ENCODE measurements around the gene PPM1M. TPM values are rescaled to one million over a fixed set of nuclear protein-coding genes. Genes with fewer than 3 reads are reported as not detected.
"Not testable (repeated sequence)": the region's sequence is repeated elsewhere in the genome, so short reads cannot be mapped to it uniquely, and the experiment has no call there.

The PPM1M gene
- total RNA-seq, 2 donors from 2014 or later: 45.7 to 47.7 TPM

GRCh38 chr3:52274781-52275180 is 29.2 kb downstream of the PPM1M start:
- H3K9me3 Mint-ChIP-seq; ATAC-seq; DNase-seq (ENCODE audit: low spot score); H3K27me3 Mint-ChIP-seq: not testable (repeated sequence)
- peak overlapping the region; percentile 88 to 92 for H3K27ac Mint-ChIP-seq
- H3K4me1 Mint-ChIP-seq (ENCODE audit: low read depth in 2 of 2): peaks cover 62 to 70% of the 10 kb centered on the region in 2 donors
- H3K4me3 Mint-ChIP-seq: peak overlapping the region; percentile 95
- H3K36me3 Mint-ChIP-seq: peaks cover 26% of the 10 kb centered on the region

GRCh38 chr3:52277071-52277964 is 31.8 kb downstream of the PPM1M start:
- H3K9me3 Mint-ChIP-seq: no peaks in the 10 kb centered on the region

DNA sequence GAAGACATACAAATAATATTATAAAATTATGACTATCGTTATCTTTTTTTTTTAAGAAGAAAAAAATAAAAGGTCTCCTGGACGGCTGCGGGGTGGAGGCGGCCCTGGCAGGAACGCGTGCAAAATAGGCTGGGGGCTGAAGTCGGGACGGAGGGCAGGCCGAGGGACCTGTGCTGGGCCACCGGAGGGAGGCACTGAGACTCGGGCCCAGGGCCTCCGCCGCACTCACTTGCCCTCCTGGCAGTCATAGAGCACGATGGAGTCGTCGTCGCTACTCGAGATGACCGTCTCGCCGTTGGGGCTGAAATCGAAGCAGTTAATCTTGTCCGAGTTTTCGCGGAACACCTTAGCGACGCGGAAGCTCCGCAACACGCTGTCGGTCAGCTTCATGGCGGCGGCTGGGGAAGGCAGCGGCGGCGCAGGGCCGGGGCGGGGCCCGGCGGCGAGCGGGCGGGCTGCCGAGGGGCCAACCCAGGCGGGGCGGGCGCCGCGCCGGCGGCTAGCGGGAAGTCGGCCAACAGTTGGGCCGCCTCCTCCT is 32.5 kb downstream of the PPM1M start:
- Mint-ChIP-seq H3K4me1 (ENCODE audit: low read depth in 2 of 2) (peaks cover 48 to 61% of the 10 kb centered on the region in 2 donors), H3K4me3 (peak overlapping the region; percentile 95), H3K27ac (peak overlapping the region; percentile 88 to 92), H3K27me3 (no peaks in the 10 kb centered on the region), H3K36me3 (peaks cover 22% of the 10 kb centered on the region), H3K9me3 (no peaks in the 10 kb centered on the region)
- ATAC-seq (peak; percentile 83 to 89), DNase-seq (ENCODE audit: low spot score) (peak; percentile 82)

More at GRCh38 chr3:52277071-52277964, 31.8 kb downstream of the PPM1M start:
- H3K27me3 Mint-ChIP-seq: no peaks in the 10 kb centered on the region
- peaks cover 26% of the 10 kb centered on the region for H3K36me3 Mint-ChIP-seq
- H3K27ac Mint-ChIP-seq: peak overlapping the region; percentile 88 to 92
- peak; percentile 76 for DNase-seq (ENCODE audit: low spot score)
- H3K4me3 Mint-ChIP-seq: peak overlapping the region; percentile 95
- H3K4me1 Mint-ChIP-seq (ENCODE audit: low read depth in 2 of 2): peaks cover 52 to 67% of the 10 kb centered on the region in 2 donors
- peak; percentile 52 to 60 for ATAC-seq

- peaks cover 50 to 57% of the 10 kb centered on the region in 2 donors for H3K4me1 Mint-ChIP-seq (ENCODE audit: low read depth in 2 of 2)
- peak within 1 kb of the TSS; percentile 95 for H3K4me3 Mint-ChIP-seq
These were observed 33.0 kb downstream of the PPM1M start, which contains the start of gene WDR82 for GRCh38 chr3:52278510-52279069. TSS of gene WDR82 (minus strand) at chr3:52278649. CDS start at chr3:52278361, 288 bp downstream.

GRCh38 chr3:52279596-52279995 is 34.0 kb downstream of the PPM1M start:
- Mint-ChIP-seq H3K4me3 (peak overlapping the region; percentile 95), H3K9me3 (no peaks in the 10 kb centered on the region), H3K4me1 (ENCODE audit: low read depth in 2 of 2) (peaks cover 40 to 49% of the 10 kb centered on the region in 2 donors), H3K27ac (peak overlapping the region; percentile 88 to 92), H3K27me3 (no peaks in the 10 kb centered on the region), H3K36me3 (peaks cover 14% of the 10 kb centered on the region)
- DNase-seq (ENCODE audit: low spot score): no peak
- no peak for ATAC-seq

More at GRCh38 chr3:52278510-52279069, 33.0 kb downstream of the PPM1M start, which contains the start of gene WDR82:
- ATAC-seq: peak; percentile 93 to 96
- peaks cover 21% of the 10 kb centered on the region for H3K36me3 Mint-ChIP-seq
- DNase-seq (ENCODE audit: low spot score): peak; percentile 99
- peak within 1 kb of the TSS; percentile 88 to 92 for H3K27ac Mint-ChIP-seq
- no peaks in the 10 kb centered on the region for H3K9me3 Mint-ChIP-seq
- H3K27me3 Mint-ChIP-seq: no peaks in the 10 kb centered on the region

DNA sequence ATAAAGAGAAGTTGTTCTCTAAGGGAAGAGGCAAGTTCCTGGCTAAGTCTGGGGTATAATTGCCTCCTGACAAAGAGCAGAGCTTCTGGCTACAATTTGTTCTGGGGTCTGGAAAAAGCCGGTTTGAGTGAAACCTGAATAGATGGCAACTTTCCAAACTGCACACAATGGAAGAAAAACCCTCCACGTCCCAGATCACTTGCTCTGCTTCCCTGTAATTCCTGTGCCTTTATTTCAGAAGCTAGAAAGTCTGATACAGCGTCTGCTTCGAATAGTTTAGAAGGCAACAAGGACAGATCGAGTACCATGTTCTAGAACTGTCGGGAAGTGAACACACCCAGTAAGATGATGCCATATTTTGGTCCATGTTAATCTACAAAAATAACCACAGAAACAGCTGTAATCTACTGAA is 34.5 kb downstream of the PPM1M start:
- Mint-ChIP-seq H3K36me3 (peaks cover 14% of the 10 kb centered on the region), H3K9me3 (no peaks in the 10 kb centered on the region), H3K4me1 (ENCODE audit: low read depth in 2 of 2) (peaks cover 38 to 47% of the 10 kb centered on the region in 2 donors), H3K27ac (peak overlapping the region; percentile 88 to 92), H3K27me3 (no peaks in the 10 kb centered on the region), H3K4me3 (peak overlapping the region; percentile 95)
- ATAC-seq (no peak), DNase-seq (ENCODE audit: low spot score) (no peak)

- peak overlapping the region; percentile 82 to 91 for H3K27ac Mint-ChIP-seq
- DNase-seq (ENCODE audit: low spot score) (peak; percentile 72), ATAC-seq (peak in 1 of 2 donors; percentile 22)
- H3K36me3 Mint-ChIP-seq: peaks cover 11% of the 10 kb centered on the region
- H3K4me1 Mint-ChIP-seq (ENCODE audit: low read depth in 2 of 2): peaks cover 32 to 36% of the 10 kb centered on the region in 2 donors
- no peaks in the 10 kb centered on the region for H3K27me3 Mint-ChIP-seq
- H3K9me3 Mint-ChIP-seq: no peaks in the 10 kb centered on the region
- peak overlapping the region; percentile 62 for H3K4me3 Mint-ChIP-seq
These were observed 36.6 kb downstream of the PPM1M start for GRCh38 chr3:52281981-52282801.

DNA sequence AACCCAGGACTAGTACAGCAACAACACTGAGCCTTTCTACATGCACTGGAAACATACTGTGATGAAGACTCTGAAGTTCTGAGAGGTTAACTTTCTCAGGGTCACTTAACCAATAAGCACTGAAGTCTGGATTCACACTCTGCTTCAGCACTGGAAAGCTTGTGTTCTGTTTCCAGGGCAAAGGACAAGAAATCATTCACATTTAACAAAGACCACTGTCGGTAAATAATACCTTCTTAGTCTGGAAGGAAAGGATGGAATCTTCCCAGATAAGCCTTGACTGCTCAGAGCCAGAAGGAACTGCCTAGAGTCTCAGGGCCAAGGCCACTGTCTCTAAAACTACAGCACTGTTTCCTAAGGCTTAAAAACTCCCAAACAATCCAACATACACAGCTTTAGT is 37.7 kb downstream of the PPM1M start:
- H3K36me3 Mint-ChIP-seq: peaks cover 5% of the 10 kb centered on the region
- no peaks in the 10 kb centered on the region for H3K27me3 Mint-ChIP-seq
- H3K4me1 Mint-ChIP-seq (ENCODE audit: low read depth in 2 of 2): peaks cover 32% of the 10 kb centered on the region in 2 donors
- DNase-seq (ENCODE audit: low spot score): no peak
- no peak for ATAC-seq
- no peak overlapping the region for H3K4me3 Mint-ChIP-seq
- H3K27ac Mint-ChIP-seq: peak overlapping the region; percentile 82 to 91
- H3K9me3 Mint-ChIP-seq: no peaks in the 10 kb centered on the region

DNA sequence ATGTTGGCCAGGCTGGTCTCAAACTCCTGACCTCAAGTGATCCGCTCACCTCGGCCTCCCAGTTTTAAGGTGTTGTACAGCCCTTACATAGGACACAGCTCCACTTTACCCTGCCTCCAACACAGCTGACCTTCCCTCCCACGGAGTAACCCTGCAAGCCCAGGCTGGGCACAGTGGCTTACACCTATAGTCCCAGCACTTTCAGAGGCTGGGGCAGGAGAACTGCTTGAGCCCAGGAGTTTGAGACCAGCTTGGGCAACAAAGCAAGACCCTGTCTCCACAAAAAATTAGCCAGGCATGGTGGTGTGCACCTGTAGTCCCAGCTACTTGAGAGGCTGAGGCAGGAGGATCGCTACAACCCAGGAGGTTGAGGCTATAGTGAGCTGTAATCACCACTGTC is 38.5 kb downstream of the PPM1M start:
- not testable (repeated sequence) for H3K4me3 Mint-ChIP-seq; DNase-seq (ENCODE audit: low spot score); H3K27me3 Mint-ChIP-seq; H3K9me3 Mint-ChIP-seq; H3K36me3 Mint-ChIP-seq; ATAC-seq
- Mint-ChIP-seq H3K4me1 (ENCODE audit: low read depth in 2 of 2) (peaks cover 34 to 38% of the 10 kb centered on the region in 2 donors), H3K27ac (peak overlapping the region; percentile 82 to 91)

- DNase-seq (ENCODE audit: low spot score) (no peak), ATAC-seq (no peak)
- peak overlapping the region; percentile 99 to 100 for H3K27ac Mint-ChIP-seq
- H3K9me3 Mint-ChIP-seq: no peaks in the 10 kb centered on the region
- peaks cover 30 to 37% of the 10 kb centered on the region in 2 donors for H3K4me1 Mint-ChIP-seq (ENCODE audit: low read depth in 2 of 2)
- H3K4me3 Mint-ChIP-seq: peak overlapping the region; percentile 97
- no peaks in the 10 kb centered on the region for H3K27me3 Mint-ChIP-seq
- peaks cover 5% of the 10 kb centered on the region for H3K36me3 Mint-ChIP-seq
These were observed 41.2 kb downstream of the PPM1M start for GRCh38 chr3:52286777-52287110.

DNA sequence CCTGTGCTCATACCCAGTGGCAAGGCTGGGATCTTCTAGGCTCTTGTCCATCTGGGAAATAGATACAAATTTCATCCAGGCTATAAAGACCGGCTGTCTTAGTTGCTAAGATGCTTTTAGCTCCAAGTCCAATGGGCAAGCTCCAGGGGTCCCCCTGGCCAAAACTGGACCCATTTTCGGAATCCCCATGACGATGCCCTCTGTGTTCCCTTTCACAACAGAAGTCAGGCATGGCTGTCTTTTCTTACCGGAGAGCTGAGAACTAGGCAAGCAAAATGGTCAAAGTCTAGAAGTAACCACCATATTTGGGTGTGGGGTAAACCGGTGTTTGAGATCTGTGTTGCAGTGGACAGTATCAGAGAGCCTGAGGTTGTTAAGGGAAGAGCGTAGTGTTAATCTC is 43.1 kb downstream of the PPM1M start:
- peaks cover 25 to 31% of the 10 kb centered on the region in 2 donors for H3K4me1 Mint-ChIP-seq (ENCODE audit: low read depth in 2 of 2)
- peak overlapping the region; percentile 99 to 100 for H3K27ac Mint-ChIP-seq
- peak overlapping the region; percentile 97 for H3K4me3 Mint-ChIP-seq
- DNase-seq (ENCODE audit: low spot score) (no peak), ATAC-seq (no peak)
- H3K27me3 Mint-ChIP-seq: no peaks in the 10 kb centered on the region
- H3K9me3 Mint-ChIP-seq: no peaks in the 10 kb centered on the region
- H3K36me3 Mint-ChIP-seq: peaks cover 5% of the 10 kb centered on the region

DNA sequence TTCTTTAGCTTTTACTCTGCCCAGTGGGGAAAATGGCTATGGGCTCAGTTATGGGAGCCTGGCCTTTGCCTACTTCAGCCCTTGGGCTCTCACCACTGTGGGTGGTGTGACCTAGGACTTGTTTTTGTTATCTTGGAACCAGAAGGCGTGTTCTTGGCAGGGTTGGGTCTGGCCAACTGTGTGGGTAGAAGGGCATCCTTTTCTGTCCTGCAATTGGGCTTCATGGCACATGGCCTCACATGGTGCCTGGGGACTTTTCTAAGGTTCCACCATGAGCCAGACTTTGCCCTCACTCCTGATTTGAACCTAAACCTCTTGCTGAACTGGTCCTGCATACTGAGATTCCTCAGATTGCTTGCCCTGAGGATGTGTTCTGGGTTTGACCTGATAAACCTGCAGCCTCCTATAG is 43.8 kb downstream of the PPM1M start:
- H3K4me1 Mint-ChIP-seq (ENCODE audit: low read depth in 2 of 2): peaks cover 25 to 31% of the 10 kb centered on the region in 2 donors
- peaks cover 5% of the 10 kb centered on the region for H3K36me3 Mint-ChIP-seq
- peak overlapping the region; percentile 99 to 100 for H3K27ac Mint-ChIP-seq
- H3K27me3 Mint-ChIP-seq: no peaks in the 10 kb centered on the region
- ATAC-seq (no peak), DNase-seq (ENCODE audit: low spot score) (no peak)
- peak overlapping the region; percentile 97 for H3K4me3 Mint-ChIP-seq
- no peaks in the 10 kb centered on the region for H3K9me3 Mint-ChIP-seq
